ENCODE data around the gene MED12L.
"Not testable (repeated sequence)": the region's sequence is repeated elsewhere in the genome, so short reads cannot be mapped to it uniquely, and the experiment has no call there.

MED12L gene

GRCh38 chr3:151387842-151388241, 302.4 kb downstream of the MED12L start:
- DNase-seq: no peak

GRCh38 chr3:151391720-151392119, 306.3 kb downstream of the MED12L start:
- DNase-seq: no peak

GRCh38 chr3:151392191-151392590, 306.7 kb downstream of the MED12L start:
- DNase-seq: not testable (repeated sequence)

GRCh38 chr3:151393146-151393830, 307.8 kb downstream of the MED12L start:
- no peak for DNase-seq

GRCh38 chr3:151393941-151394340, 308.5 kb downstream of the MED12L start:
- no peak for DNase-seq

- DNase-seq: no peak
Observed at GRCh38 chr3:151394611-151395010, 309.1 kb downstream of the MED12L start.

GRCh38 chr3:151395806-151396205, 310.3 kb downstream of the MED12L start:
- DNase-seq: no peak

- DNase-seq: no peak
Observed at GRCh38 chr3:151398895-151399294, 313.4 kb downstream of the MED12L start.

- no peak for DNase-seq
Observed at GRCh38 chr3:151400341-151400740, 314.9 kb downstream of the MED12L start.

- DNase-seq: no peak
Observed at GRCh38 chr3:151402349-151402748, 316.9 kb downstream of the MED12L start.

- no peak for DNase-seq
Observed at GRCh38 chr3:151403246-151403645, 317.8 kb downstream of the MED12L start.

- no peak for DNase-seq
Observed at GRCh38 chr3:151404316-151404715, 318.9 kb downstream of the MED12L start.

- DNase-seq: no peak
Observed at GRCh38 chr3:151407928-151408327, 322.5 kb downstream of the MED12L start.

- DNase-seq: no peak
Observed at GRCh38 chr3:151410891-151411559, 325.6 kb downstream of the MED12L start.

- DNase-seq: no peak
Observed at GRCh38 chr3:151412989-151413388, 327.5 kb downstream of the MED12L start.

GRCh38 chr3:151415289-151415688, 329.8 kb downstream of the MED12L start:
- no peak for DNase-seq

- no peak for DNase-seq
Observed at GRCh38 chr3:151419806-151420205, 334.3 kb downstream of the MED12L start.

- no peak for DNase-seq
Observed at GRCh38 chr3:151421938-151422337, 336.5 kb downstream of the MED12L start.

GRCh38 chr3:151423091-151423490, 337.6 kb downstream of the MED12L start:
- no peak for DNase-seq

- no peak for DNase-seq
Observed at GRCh38 chr3:151425627-151426340, 340.3 kb downstream of the MED12L start.

GRCh38 chr3:151426341-151426657, 340.8 kb downstream of the MED12L start:
- no peak for DNase-seq

GRCh38 chr3:151428386-151428785, 342.9 kb downstream of the MED12L start:
- no peak for DNase-seq

- no peak for DNase-seq
Observed at GRCh38 chr3:151430821-151431484, 345.5 kb downstream of the MED12L start.

- no peak for DNase-seq
Observed at GRCh38 chr3:151431940-151432339, 346.5 kb downstream of the MED12L start.
